OCI-LY1 (cell line): ENCODE data around the gene FMN1.
"Not testable (repeated sequence)": the region's sequence is repeated elsewhere in the genome, so short reads cannot be mapped to it uniquely, and the experiment has no call there.

Source experiments
- EZH2 ChIP-seq: fragments of 200-600 bp; sonication (generic), shearing (Covaris generic); IDR thresholded peaks from 2 replicates; pipeline ENCODE4 v1.8.0; 2017; ENCODE audit warnings: borderline replicate concordance, mixed run types, mild to moderate bottlenecking, antibody characterized with exemption, low read length, moderate library complexity, mixed read lengths
- TF ChIP-seq, protein P1 (sequence below): fragments of 200-600 bp; sonication (generic), shearing (Covaris generic); IDR thresholded peaks from 2 replicates; pipeline ENCODE4 v1.5.1; 2017; ENCODE audit warnings: mild to moderate bottlenecking, antibody characterized with exemption, low read length, moderate library complexity, mixed read lengths

DNA sequence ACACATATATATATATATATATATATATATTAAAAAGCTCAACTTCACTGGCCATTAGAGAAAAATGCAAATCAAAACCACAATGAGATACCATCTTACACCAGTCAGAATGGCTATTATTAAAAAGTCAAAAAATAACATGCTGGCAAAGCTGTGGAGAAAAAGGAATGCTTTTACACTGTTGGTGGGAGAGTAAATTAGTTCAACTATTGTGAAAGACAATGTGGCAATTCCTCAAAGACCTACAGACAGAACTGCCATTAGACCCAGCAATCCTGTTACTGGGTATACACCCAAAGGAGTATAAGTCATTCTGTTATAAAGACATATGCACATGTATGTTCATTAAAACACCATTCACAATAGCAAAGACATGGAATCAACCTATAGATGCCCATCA is 244.5 kb downstream of the FMN1 start:
- TF ChIP-seq, protein P1, sequence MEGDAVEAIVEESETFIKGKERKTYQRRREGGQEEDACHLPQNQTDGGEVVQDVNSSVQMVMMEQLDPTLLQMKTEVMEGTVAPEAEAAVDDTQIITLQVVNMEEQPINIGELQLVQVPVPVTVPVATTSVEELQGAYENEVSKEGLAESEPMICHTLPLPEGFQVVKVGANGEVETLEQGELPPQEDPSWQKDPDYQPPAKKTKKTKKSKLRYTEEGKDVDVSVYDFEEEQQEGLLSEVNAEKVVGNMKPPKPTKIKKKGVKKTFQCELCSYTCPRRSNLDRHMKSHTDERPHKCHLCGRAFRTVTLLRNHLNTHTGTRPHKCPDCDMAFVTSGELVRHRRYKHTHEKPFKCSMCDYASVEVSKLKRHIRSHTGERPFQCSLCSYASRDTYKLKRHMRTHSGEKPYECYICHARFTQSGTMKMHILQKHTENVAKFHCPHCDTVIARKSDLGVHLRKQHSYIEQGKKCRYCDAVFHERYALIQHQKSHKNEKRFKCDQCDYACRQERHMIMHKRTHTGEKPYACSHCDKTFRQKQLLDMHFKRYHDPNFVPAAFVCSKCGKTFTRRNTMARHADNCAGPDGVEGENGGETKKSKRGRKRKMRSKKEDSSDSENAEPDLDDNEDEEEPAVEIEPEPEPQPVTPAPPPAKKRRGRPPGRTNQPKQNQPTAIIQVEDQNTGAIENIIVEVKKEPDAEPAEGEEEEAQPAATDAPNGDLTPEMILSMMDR, result not testable (repeated sequence)
- not testable (repeated sequence) for TF ChIP-seq EZH2
